Left renal cortex interstitium (tissue), 4 donors: ENCODE measurements around the gene TACR1. TPM values are rescaled to one million over a fixed set of nuclear protein-coding genes. Genes with fewer than 3 reads are reported as not detected.

Experiments
- DNase-seq, 4 donors: peaks; one replicate each; pipeline ENCODE4 v3.0.0-alpha.2; 2013; ENCODE audit warnings: low read depth in 4 of 4, low spot score in 2 of 4, missing footprints in 1 of 4
- polyA plus RNA-seq, 4 donors: library from polyadenylated mRNA; unstranded; fragments of 120-200 nt; gene quantifications; one replicate each; pipeline ENCODE4 v1.2.1, GENCODE V29; 2013; ENCODE audit not compliant: insufficient read length in 4 of 4

Gene TACR1
- polyA plus RNA-seq, 4 donors: 1.2 to 1.7 (median 1.5) TPM

DNA sequence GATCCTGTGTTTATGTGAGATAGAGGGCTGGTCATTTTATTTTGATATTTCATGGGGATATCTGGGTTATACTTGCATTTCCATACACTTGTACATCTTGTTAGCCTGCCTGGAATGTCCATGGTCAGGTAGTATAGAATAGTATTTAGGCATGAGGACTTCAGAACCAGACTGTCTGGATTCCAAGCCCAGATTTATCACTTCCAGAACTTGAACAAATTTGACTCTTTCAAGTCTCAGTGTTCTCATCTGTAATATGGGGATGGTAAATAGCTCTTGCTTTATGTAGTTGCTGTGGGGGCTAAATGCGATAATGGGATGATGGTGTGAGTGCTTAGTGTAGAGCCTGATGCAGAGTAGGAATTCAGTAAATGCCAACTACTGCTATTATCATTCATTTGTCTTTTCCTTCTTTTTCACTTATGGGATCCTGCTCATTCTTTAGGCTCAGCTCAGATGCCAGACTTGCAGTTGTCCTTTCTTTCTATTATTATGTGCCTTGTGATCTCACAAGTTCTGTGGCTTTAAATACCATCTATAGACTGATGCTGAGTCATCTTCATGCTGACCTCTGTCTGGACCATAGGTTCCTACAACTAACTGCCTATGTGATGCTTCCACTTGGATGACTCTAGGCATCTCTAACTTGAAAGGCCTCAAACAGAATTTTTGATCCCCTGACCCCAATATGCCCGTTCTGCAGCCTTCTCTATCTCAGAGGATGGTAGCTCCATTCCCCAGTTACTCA lies 173.5 kb downstream of the TACR1 start:
- no peak for DNase-seq

DNA sequence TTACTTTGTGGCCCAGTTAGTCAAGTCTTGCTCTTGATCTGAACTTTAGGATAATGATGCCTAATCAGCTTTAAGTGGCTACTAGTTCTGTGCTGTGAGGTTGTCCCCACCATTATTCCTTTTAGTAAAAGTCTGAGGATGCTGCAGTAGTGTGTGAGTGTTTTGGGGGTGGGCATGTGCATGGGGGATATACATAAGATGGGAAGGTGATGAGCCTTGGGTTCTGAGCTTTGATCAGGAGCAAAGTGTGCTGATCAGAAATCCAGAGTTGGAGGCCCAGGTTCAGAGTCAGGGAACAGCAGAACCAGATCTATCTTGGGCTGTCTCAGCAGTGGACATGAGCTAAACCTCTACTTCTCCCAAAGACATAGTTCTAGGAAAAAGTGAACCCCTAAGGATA lies 174.1 kb downstream of the TACR1 start:
- DNase-seq: no peak

DNA sequence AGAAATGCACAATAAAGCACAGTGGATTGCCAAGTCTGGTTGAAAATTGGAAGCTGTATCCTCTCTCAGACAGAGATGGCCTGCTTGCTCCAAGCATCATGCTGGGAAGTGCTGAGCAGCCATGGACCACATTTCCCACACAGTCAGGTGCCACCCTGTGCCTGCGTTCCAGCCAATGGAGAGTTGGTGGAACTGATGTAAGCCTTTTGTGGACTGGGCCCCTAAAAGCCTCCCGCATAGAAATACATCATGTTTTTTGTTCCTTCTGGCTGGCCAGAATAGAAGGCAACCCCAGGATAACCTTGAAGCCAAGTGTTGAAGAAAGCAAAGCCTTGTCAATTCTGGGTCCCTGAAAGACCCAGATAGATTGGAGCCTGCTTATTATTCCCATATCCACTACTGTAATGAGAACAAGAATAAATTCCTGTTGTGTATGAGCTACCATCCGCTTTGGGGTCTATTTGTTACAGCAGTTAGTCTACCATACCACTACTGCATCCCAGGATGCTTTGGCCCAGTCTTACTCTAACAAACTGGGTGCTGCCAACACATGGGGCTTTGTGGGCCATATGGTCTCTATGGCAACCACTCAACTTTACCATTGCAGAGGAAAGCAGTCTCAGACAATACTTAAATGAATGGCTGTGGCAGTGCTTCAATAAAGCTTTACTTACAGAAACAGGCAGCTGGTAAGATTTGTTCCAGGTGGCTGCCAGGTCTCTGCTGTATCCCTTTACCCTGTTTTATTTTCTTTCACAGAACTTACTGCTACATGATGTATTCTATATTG lies 175.5 kb downstream of the TACR1 start:
- DNase-seq: no peak

DNA sequence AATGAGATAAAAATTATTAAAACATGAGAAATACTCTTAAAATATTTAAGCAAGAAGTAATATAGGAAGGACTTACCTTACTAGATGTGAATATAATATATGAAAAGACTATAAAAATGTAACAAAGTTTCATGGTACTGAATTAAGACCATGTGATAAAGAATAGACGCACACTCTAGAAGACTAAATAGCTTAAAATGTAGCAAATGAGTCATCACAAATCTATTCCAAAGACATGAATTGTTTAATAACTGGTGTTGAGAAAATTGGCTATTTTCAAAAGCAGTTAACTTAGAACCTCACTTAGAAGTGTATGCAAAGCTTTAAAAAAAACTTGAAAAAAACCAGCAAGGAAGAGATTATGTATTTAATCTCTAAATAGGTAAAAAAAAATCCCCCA lies 176.8 kb downstream of the TACR1 start:
- no peak for DNase-seq

DNA sequence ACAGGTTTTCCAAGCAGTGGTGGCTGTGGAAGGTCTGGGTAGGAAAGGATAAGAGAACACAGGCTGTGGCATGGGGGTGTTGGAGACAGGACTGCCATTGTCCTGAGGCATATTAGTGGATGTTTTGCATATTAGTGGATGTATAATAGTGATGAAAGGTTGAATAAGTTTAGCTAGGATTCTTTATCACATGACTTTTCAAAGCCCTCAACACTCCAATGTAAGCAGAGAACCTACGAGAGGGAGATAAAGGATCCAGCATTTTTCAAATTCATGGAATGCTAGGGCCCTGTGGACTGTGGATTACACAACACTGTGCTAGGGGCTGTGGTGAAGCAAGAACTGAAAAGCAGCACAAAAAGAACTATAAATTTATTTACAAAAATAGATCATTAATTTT lies 177.6 kb downstream of the TACR1 start:
- no peak for DNase-seq

DNA sequence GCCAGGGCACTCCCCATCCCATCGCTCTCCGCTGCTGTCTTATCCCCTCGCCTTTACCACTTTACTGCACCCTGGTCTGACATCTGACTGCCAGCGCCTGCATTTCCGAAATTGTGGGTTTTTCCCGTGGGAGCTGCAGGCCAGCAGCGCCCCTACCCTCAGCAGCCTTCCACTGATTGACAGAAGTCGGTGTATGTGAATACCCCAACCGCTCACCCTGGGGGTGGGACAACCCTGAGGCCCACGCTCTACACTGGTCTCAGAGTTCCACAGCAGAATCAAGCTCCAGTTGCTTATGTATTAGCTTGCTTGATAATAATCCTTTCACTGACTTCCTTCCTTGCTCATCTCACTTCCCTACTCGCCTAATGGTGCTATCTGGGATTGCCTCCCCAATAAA lies 178.8 kb downstream of the TACR1 start:
- DNase-seq: no peak

DNA sequence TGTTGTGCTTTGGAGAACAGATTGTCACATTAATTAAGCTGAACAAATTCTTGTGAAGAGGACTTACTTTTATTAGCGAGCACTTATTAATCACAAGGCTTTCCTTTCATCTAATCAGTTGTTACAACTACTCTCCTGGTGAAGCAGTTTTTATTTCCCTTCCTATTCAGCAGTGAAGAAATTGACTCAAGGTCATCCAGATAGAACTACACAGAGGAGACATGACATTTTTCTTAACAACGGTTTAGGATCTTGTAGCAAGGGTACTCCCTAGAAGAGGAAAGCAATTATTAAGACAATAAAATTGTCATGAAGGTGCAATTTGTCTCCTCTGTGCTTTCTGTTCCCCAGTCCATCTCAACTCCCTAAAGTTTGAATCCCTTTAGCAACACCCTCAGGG lies 179.5 kb downstream of the TACR1 start:
- no peak for DNase-seq

DNA sequence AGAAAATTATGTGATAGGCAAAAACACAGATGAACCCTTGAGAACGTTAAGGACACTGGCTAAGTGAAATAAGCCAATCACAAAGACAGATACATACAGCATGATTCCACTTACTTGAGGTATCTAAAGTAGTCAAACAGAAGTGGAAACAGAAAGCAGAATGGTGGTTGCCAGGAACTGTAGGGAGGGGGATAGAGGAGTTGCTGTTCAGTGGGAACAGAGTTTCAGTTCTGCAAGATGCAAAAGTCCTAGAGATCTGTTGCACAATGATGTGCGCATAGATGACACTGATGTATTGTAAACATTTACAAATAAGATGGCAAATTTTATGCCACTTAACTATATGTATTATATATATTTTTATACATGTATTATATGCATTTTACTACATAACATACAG lies 181.2 kb downstream of the TACR1 start:
- no peak for DNase-seq

DNA sequence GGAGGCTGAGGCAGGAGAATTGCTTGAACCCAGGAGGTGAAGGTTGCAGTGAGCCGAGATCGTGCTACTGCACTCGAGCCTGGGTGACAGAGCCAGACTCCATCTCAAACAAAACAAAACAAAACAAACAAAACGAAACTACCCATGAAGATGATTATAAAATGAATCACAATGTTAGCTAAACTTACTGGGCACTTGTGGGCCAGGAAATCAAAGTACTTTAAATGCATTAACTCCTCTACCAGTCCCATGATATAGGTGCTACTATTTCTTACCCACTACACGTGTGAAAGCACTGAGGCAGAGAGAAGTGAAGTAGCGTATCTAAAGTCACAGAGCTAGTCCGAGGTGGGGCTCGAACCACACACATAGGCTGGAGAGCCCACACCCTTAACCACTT lies 187.2 kb downstream of the TACR1 start:
- no peak for DNase-seq

DNA sequence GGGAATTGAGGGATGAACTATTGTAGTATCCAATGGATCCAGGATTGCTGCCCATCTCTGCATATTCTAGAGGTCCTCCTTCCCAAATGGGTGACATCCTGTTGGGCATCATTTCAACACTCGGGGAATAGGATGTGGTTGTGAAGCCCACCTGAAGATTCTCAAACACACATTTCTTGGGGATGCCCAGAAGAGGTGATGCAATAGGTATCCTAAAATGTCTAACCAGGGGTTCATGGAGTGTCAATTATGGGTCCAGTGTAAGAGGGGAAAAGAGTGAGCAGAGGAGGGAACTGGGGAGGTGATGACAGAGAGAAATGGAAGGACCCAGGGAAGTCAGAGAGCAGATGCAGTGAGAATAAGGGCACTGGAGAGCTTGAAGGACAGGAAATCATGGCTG lies 188.7 kb downstream of the TACR1 start:
- DNase-seq: no peak

DNA sequence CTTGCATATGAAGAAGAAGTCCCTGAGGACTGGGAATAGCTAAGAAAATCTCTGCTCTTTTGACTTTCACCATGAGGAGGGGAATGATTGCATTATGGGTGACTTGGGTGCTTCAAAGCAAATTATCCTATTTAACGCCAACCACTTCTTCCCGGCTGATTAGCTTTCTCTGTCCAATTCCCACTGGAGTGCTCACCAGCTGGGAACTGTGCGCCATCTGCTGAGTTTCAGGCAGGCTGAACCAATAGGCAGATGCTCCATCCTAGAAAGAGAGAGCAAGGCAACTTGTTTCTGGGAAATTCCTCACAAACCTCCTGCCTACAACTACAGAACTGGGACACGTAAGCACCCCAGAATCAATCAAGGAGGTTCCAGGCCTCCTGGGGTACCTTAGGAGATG lies 191.5 kb downstream of the TACR1 start:
- no peak for DNase-seq

DNA sequence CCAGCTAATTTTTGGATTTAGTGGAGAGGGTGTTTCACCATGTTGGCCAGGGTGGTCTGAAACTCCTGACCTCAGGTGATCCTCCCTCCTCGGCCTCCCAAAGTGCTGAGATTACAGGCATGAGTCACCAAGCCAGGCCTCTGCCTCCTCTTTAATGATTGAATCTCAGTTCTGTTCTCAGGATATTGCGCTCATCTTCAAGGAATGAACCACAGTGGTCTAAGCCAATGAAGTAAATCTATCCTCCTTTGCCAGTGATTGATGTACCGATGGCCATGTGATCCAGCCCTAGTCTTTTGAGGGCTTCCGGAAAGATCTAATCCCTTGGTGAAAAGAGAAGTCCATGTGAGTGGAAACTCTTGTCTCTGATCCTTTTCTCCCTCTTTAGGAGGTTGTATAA lies 192.3 kb downstream of the TACR1 start:
- DNase-seq: no peak

DNA sequence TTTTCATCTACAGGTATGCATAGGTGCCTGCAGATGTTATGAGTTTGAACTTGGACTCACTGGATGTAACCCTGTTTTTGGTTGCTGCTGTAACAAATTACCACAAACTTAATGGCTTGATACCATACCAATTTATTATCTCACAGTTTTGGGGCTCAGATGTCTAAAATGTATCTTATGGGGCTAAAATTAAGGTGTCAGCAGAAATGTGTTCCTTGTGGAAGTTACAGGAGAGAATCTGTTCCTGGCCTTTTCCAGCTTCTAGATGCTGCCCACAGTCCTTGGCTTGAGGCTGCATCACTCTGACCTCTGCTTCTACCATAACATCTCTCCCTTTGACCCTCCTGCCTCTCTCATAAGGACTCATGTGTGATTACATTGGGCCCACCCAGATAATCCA lies 193.3 kb downstream of the TACR1 start:
- DNase-seq: no peak

DNA sequence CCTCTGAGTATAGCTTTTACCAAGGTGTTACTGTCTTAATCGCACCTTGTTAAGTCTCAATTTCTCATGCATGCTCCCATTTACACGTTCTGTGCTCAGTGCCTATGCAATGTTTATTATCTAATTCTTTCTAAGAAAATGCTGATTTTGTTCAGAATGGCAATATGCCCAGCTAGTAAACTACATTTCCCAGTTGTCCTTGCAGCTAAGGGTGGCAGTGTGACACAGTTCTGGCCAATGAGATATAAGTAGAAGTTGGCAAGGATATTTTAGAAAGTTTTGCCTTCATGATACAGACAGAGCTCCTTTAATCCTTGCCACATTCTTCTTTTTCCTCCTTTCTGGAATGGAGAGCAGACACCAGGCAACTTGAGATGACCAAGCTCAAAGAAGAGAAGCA lies 195.5 kb downstream of the TACR1 start:
- DNase-seq: no peak

DNA sequence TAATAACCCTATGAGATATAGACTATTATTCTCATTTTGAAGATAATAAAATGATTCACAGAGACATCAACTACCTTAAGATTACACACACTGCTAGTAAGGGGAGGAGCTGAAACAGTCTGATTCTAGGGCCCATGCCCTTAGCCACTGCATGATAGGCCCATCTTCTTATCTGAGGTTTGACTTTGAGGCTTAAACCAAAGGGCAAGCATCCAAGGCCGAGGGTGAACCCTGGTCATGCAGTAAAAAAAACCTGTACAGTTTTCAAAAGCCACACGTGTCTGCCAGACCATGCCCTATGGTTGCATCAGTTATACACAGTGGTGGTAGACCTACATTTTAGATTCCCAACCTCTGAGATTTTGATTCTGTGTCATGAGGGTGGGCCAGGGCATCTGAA lies 196.0 kb downstream of the TACR1 start:
- DNase-seq: no peak

DNA sequence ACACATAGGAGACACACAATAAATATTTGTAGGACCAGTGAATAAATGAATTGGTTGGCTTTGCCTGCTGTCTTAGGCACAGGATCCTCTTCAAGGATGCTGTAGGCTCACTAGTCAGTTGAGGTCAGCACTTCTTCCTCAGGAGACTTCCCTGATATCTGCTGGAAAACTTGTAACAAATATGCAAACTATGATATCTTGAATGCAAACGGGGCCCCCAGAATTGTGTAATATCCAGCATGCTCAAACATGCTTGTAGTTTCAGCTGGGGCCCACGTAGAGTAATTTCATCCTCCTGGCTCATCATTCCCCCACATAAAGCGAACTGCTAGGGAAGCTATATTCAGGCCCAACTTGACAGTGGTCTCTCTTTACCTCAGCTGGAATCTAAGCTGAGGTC lies 197.3 kb downstream of the TACR1 start:
- DNase-seq: no peak

DNA sequence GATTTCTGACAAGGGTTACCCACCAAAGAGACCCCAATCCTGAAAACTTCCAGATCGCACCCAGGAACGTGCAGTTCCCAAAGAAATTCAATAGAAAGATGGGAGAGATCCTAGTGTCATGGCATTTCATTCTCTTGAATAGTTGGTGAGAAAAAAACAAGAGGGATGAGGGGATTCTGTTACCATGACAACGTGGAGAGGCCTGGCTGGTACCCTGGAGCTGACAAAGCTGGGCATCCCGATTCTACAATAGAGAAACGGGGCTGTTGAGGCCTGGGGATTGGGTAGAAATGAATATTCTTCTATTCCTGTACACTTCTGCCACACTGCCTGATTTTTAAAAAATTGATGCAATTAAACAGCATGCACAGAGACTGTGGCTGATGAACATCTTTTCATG lies 199.9 kb downstream of the TACR1 start:
- DNase-seq: no peak

Other genes starting within 250 kb of the TACR1 start
- gene POLE4, start 240.9 kb downstream of the TACR1 start, polyA plus RNA-seq: 10 to 100 TPM; 36.5 to 60.0 (median 47.4) TPM